Ovary (tissue), 9 donors: ENCODE data around the gene CACNA2D1. TPM values are rescaled to one million over a fixed set of nuclear protein-coding genes. Genes with fewer than 3 reads are reported as not detected.

Experiments
- DNase-seq, 5 donors: peaks; one replicate each; pipeline ENCODE4 v3.0.0-alpha.2; 2019 to 2020
- H3K27ac ChIP-seq, 2 donors: fragments of 200-600 bp; one replicate each; pipeline versions ENCODE4 v1.5.1 to v1.8.0; 2019 to 2022
- H3K27me3 ChIP-seq: fragments of 200-600 bp; one replicate; pipeline ENCODE4 v1.8.0; 2022
- H3K36me3 ChIP-seq: fragments of 200-600 bp; sonication (generic); one replicate; pipeline ENCODE4 v1.5.1; 2019
- H3K4me1 ChIP-seq: one replicate; pipeline ENCODE4 v1.8.1; 2013; ENCODE audit warnings: mild to moderate bottlenecking, moderate library complexity; ENCODE audit not compliant: insufficient read depth
- H3K4me3 ChIP-seq: fragments of 200-600 bp; sonication (generic); one replicate; pipeline ENCODE4 v1.5.1; 2017
- H3K9me3 ChIP-seq, 2 donors: fragments of 200-600 bp in 1 of 2; sonication (generic) in 1 of 2; one replicate each; pipeline versions ENCODE4 v1.5.1 to v1.8.1; 2013 to 2019; ENCODE audit warnings: mild to moderate bottlenecking in 1 of 2, moderate library complexity in 1 of 2
- EP300 ChIP-seq: sonication (generic); formaldehyde crosslinking; IDR thresholded peaks from one replicate; pipeline ENCODE4 v1.6.1; 2017; ENCODE audit warnings: antibody characterized with exemption
- POLR2A ChIP-seq: fragments of 450-650 bp; IDR thresholded peaks from one replicate; pipeline ENCODE4 v1.6.1; 2017; ENCODE audit warnings: antibody characterized with exemption, mild to moderate bottlenecking, moderate library complexity
- WGBS, 3 donors: extraction: QIAGEN DNeasy Blood & Tissue Kit in 1 of 3; methylation state at CpG; one replicate each; pipeline versions ENCODE4 v1.1.5 to v1.1.7; 2013 to 2017; 5-methylcytosine and 5-hydroxymethylcytosine counted together
- intact Hi-C, 4 donors: fragments of 100-400 bp; cut with DNase I; formaldehyde crosslinking; loops; one replicate each; pipeline versions ENCODE4 v1.11.0 to v1.15.1; 2022 to 2023
- polyA plus RNA-seq, 2 donors: library from polyadenylated mRNA; stranded (reverse); fragments of 200-250 nt in 1 of 2; fragments of 350-450 nt in 1 of 2; fragmentation: Illumina TruSeq in 1 of 2; extraction: RNeasy Lipid Tissue Mini Kit (QIAGEN cat#74804) in 1 of 2; gene quantifications; one replicate each; pipeline ENCODE4 v1.2.3, GENCODE V29; 2013 to 2014
- total RNA-seq, 7 donors: library from RNA; depleted of rRNA in 2 of 7; stranded (reverse); fragments of >200 nt in 2 of 7; fragmentation: NEBNext Ultra II Directional in 3 of 7; extraction: Animal tissue kit (Norgen Biotek cat#: 25700) in 3 of 7; gene quantifications; one replicate each; pipeline versions ENCODE4 v1.1.0 to v1.2.4, GENCODE V29; 2016 to 2023
- TF ChIP-seq, protein P1 (sequence below), 3 donors: fragments of 450-650 bp in 2 of 3; fragments of 200-600 bp in 1 of 3; IDR thresholded peaks; one replicate each; pipeline versions ENCODE4 v1.5.1 to v1.8.0; 2016 to 2022; ENCODE audit warnings: antibody characterized with exemption in 3 of 3, mild to moderate bottlenecking in 1 of 3
- donor health status: DM: no; HTN: no; CAD: no; lungs with moderate emphysema.
- donor health status: DM: no; HTN: no; CAD: no.
- donor health status: Bipolar disorder and iron deficiency.
- donor health status: DM: yes; HTN: yes; CAD: no.
- donor health status: DM: no; HTN: no; CAD: no.
- donor health status: DM: yes; HTN: yes; CAD: no.

CACNA2D1 gene
- total and polyA plus RNA-seq, 9 donors = 6.6 to 34.2 (median 18.8) TPM

DNA sequence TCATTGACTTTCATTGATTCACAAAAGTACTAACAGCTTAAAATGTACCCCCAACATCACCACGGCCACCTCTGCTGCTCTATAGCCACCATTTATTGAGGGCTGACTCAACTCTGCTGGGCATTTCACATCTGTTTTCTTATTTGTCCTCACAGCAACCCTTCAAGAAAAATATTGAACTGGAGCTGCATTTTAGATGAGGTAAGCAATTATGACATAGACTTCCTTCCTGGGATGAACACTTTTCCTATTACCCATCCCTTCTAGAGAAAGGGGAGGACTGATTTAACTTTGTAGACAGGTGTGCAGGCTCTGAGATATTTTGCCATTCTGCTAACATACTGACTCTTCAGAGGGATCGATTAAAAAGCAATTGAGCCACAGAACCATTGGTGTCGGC is 217.4 kb downstream of the CACNA2D1 start:
- no peak for DNase-seq
- 95 to 98% (median 96%) methylated on average over 3 of the region's 3 CpGs for WGBS, 3 donors

DNA sequence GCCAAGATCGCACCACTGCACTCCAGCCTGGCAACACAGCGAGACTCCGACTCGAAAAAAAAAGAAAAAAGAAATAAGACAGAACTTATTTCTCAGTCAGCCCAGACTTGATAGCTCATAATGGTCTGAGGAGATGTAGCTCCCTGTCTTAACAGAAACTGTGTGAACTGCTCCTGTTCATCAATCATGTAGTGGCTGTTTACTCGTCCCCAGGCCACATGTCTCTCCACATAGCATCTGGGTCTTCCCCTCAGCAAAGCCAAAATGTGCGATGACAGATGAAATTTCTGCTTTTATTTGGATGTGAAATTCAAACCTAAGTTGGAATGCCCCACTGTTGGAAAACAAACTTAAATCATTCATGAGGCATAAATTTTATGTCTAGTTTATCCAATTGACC is 219.0 kb downstream of the CACNA2D1 start:
- no peak for DNase-seq
- no peak overlapping the region for H3K27ac ChIP-seq
- H3K9me3 ChIP-seq = no peaks in the 10 kb centered on the region
- no peaks in the 10 kb centered on the region for H3K4me1 ChIP-seq
- WGBS, 3 donors = 93 to 94% (median 93%) methylated on average over 6 of the region's 6 CpGs
- intact Hi-C loops = no loop called here
- TF ChIP-seq, protein P1, sequence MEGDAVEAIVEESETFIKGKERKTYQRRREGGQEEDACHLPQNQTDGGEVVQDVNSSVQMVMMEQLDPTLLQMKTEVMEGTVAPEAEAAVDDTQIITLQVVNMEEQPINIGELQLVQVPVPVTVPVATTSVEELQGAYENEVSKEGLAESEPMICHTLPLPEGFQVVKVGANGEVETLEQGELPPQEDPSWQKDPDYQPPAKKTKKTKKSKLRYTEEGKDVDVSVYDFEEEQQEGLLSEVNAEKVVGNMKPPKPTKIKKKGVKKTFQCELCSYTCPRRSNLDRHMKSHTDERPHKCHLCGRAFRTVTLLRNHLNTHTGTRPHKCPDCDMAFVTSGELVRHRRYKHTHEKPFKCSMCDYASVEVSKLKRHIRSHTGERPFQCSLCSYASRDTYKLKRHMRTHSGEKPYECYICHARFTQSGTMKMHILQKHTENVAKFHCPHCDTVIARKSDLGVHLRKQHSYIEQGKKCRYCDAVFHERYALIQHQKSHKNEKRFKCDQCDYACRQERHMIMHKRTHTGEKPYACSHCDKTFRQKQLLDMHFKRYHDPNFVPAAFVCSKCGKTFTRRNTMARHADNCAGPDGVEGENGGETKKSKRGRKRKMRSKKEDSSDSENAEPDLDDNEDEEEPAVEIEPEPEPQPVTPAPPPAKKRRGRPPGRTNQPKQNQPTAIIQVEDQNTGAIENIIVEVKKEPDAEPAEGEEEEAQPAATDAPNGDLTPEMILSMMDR (IDR thresholded peaks at IDR 0.05) = no peak
- TF ChIP-seq EP300 (no peak), POLR2A (no peak)
- no peaks in the 10 kb centered on the region for H3K27me3 ChIP-seq
- no peak overlapping the region for H3K4me3 ChIP-seq
- no peaks in the 10 kb centered on the region for H3K36me3 ChIP-seq

More for the DNA sequence above, 217.4 kb downstream of the CACNA2D1 start:
- intact Hi-C loops = no loop called here
- Histone ChIP-seq H3K36me3 (no peaks in the 10 kb centered on the region), H3K4me1 (no peaks in the 10 kb centered on the region), H3K27me3 (no peaks in the 10 kb centered on the region), H3K4me3 (no peak overlapping the region), H3K9me3 (no peaks in the 10 kb centered on the region), H3K27ac (no peak overlapping the region)
- TF ChIP-seq POLR2A (no peak), EP300 (no peak)
- TF ChIP-seq, protein P1 (IDR thresholded peaks at IDR 0.05) = no peak

DNA sequence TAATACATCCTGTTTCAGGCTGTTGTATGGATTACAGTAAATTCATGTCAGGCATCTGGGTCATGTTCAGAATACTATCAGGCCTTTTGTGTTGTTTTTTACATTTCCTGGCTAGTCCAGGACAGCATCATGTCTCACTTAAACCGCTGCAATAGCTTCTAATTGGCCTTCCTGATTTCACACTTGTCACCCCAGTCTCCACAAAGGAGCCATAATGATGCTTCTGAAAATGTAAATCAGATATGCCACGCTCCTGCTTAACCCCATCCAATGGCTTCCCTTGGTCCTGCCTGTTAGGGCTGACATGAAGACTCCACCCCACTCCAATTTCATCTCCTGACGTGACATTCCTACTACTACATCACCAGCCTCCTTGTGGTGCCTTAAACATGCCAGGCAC is 220.0 kb downstream of the CACNA2D1 start:
- H3K4me1 ChIP-seq = no peaks in the 10 kb centered on the region
- no peak for TF ChIP-seq EP300
- TF ChIP-seq, protein P1 (IDR thresholded peaks at IDR 0.05) = no peak
- TF ChIP-seq POLR2A = no peak
- no peak overlapping the region for H3K4me3 ChIP-seq
- no peaks in the 10 kb centered on the region for H3K36me3 ChIP-seq
- H3K27ac ChIP-seq = no peak overlapping the region
- no peak for DNase-seq
- no peaks in the 10 kb centered on the region for H3K9me3 ChIP-seq
- intact Hi-C loops = no loop called here
- H3K27me3 ChIP-seq = no peaks in the 10 kb centered on the region
- WGBS, 3 donors = 84 to 97% (median 91%) methylated on average over 3 of the region's 3 CpGs

DNA sequence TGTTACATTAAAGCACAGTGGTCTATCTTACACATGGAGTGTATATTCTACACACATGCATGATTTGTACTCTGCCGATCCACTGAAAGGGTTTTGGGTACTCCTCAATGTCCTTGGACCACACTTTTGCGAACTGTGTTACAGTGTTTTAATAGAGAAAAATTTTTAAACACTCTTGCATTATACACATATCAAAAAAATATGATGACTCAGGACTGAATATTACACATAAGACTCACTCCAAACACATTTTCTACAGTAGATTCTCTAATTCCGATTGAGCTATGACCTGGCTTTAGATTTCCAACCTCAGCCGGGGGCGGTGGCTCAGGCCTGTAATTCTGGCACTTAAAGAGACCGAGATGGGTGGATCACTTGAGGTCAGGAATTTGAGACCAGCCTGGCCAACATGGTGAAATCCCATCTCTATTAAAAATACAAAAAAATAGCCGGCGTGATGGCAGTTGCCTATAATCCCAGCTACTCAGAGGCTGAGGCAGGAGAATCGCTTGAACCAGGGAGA is 222.4 kb downstream of the CACNA2D1 start:
- Histone ChIP-seq H3K4me1 (no peaks in the 10 kb centered on the region), H3K4me3 (no peak overlapping the region), H3K27ac (no peak overlapping the region), H3K27me3 (no peaks in the 10 kb centered on the region), H3K36me3 (no peaks in the 10 kb centered on the region), H3K9me3 (no peaks in the 10 kb centered on the region)
- intact Hi-C loops = no loop called here
- TF ChIP-seq EP300 = no peak
- no peak for TF ChIP-seq POLR2A
- TF ChIP-seq, protein P1 (IDR thresholded peaks at IDR 0.05) = no peak
- 89 to 92% (median 90%) methylated on average over 9 of the region's 9 CpGs for WGBS, 3 donors
- DNase-seq = no peak
